ENCODE measurements around the gene C9orf50. TPM values are rescaled to one million over a fixed set of nuclear protein-coding genes. Genes with fewer than 3 reads are reported as not detected.

Gene C9orf50
- total RNA-seq, 4 donors from 2014 or later: 0.64 TPM; not detected in 3

- H3K4me1 ChIP-seq: peaks cover 52% of the 10 kb centered on the region
- peak within 1 kb of the TSS; percentile 81 for H3K27ac ChIP-seq
- H3K36me3 ChIP-seq: peaks cover 25% of the 10 kb centered on the region
- peak within 1 kb of the TSS; percentile 99 for H3K4me3 ChIP-seq
- peak; percentile 98 for DNase-seq (ENCODE audit: low spot score in 2 of 2)
- WGBS: 0% methylated on average over 52 of the region's 93 CpGs
- TF ChIP-seq EP300 (IDR thresholded peaks at IDR 0.05) (no peak), CTCF (IDR thresholded peaks at IDR 0.05) (peak; percentile 100), POLR2A (IDR thresholded peaks at IDR 0.05) (peak in 1 of 2 donors; percentile 41), POLR2AphosphoS5 (IDR thresholded peaks at IDR 0.05) (peak in 2 of 3 donors; percentile 92 to 95)
- H3K9me3 ChIP-seq: no peaks in the 10 kb centered on the region
- H3K27me3 ChIP-seq: no peaks in the 10 kb centered on the region
Observed at GRCh38 chr9:129641750-129642585, 21.1 kb upstream of the C9orf50 start, which contains the start of gene ASB6. Gene ASB6, minus strand, starts transcription at chr9:129642151. Its CDS starts 152 bp downstream, at chr9:129641999.

GRCh38 chr9:129640871-129641749 is 20.2 kb upstream of the C9orf50 start:
- Histone ChIP-seq H3K27ac (peak overlapping the region; percentile 81), H3K9me3 (no peaks in the 10 kb centered on the region), H3K27me3 (no peaks in the 10 kb centered on the region), H3K4me3 (peak overlapping the region; percentile 99), H3K4me1 (peaks cover 52% of the 10 kb centered on the region), H3K36me3 (peaks cover 33% of the 10 kb centered on the region)
- TF ChIP-seq EP300 (IDR thresholded peaks at IDR 0.05): no peak
- TF ChIP-seq CTCF (IDR thresholded peaks at IDR 0.05): no peak
- TF ChIP-seq POLR2AphosphoS5 (IDR thresholded peaks at IDR 0.05): no peak
- TF ChIP-seq POLR2A (IDR thresholded peaks at IDR 0.05): no peak
- DNase-seq (ENCODE audit: low spot score in 2 of 2): peak in 1 of 2 donors; percentile 70
- WGBS: 1% methylated on average over 16 of the region's 44 CpGs

- Histone ChIP-seq H3K9me3 (no peaks in the 10 kb centered on the region), H3K27ac (peak overlapping the region; percentile 60), H3K27me3 (no peaks in the 10 kb centered on the region), H3K4me1 (peaks cover 45% of the 10 kb centered on the region), H3K4me3 (peak overlapping the region; percentile 99), H3K36me3 (peaks cover 42% of the 10 kb centered on the region)
- no peak for DNase-seq (ENCODE audit: low spot score in 2 of 2)
- TF ChIP-seq POLR2A (IDR thresholded peaks at IDR 0.05) (no peak), CTCF (IDR thresholded peaks at IDR 0.05) (no peak), POLR2AphosphoS5 (IDR thresholded peaks at IDR 0.05) (no peak), EP300 (IDR thresholded peaks at IDR 0.05) (no peak)
- 49% methylated on average over 22 of the region's 25 CpGs for WGBS
Observed at GRCh38 chr9:129640086-129640870, 19.4 kb upstream of the C9orf50 start.

GRCh38 chr9:129639756-129640085 is 18.8 kb upstream of the C9orf50 start:
- DNase-seq (ENCODE audit: low spot score in 2 of 2): no peak
- H3K27ac ChIP-seq: peak overlapping the region; percentile 39
- H3K27me3 ChIP-seq: no peaks in the 10 kb centered on the region
- H3K4me3 ChIP-seq: no peak overlapping the region
- TF ChIP-seq CTCF (IDR thresholded peaks at IDR 0.05) (no peak), POLR2A (IDR thresholded peaks at IDR 0.05) (no peak), EP300 (IDR thresholded peaks at IDR 0.05) (no peak), POLR2AphosphoS5 (IDR thresholded peaks at IDR 0.05) (no peak)
- H3K36me3 ChIP-seq: peaks cover 47% of the 10 kb centered on the region
- 44% methylated on average over 12 of the region's 12 CpGs for WGBS
- peaks cover 39% of the 10 kb centered on the region for H3K4me1 ChIP-seq
- H3K9me3 ChIP-seq: no peaks in the 10 kb centered on the region
